OCI-LY7 (cell line): Measurements from ENCODE around the gene CNN2. TPM values are rescaled to one million over a fixed set of nuclear protein-coding genes. Genes with fewer than 3 reads are reported as not detected.

Experiments used
- BruUV-seq: library from RNA; stranded (reverse); fragments of 400-500 nt; replicated peaks from 2 replicates; lab custom pipeline; 2021; lab: Mats Ljungman, UMichigan
- CTCF ChIA-PET: fragments of 300-600 bp; sonication (Branson Sonifier 250); formaldehyde crosslinking; loops from one replicate; lab custom pipeline; 2022; ENCODE audit warnings: antibody characterized with exemption; ENCODE audit not compliant: unreplicated experiment; lab: Charles Lee
- POLR2A ChIA-PET: fragments of 300-600 bp; sonication (Branson Sonifier 250); formaldehyde crosslinking; loops from one replicate; lab custom pipeline; 2022; ENCODE audit warnings: antibody characterized with exemption; lab: Charles Lee
- DNase-seq: peaks from one replicate; pipeline ENCODE4 v3.0.0-alpha.2; 2015; ENCODE audit warnings: low spot score
- H2AFZ ChIP-seq: fragments of 200-600 bp; sonication (generic), shearing (Covaris generic); 2 replicates; pipeline ENCODE4 v1.6.1; 2014; ENCODE audit warnings: mild to moderate bottlenecking, antibody characterized with exemption, low read length, moderate library complexity
- H3K27ac ChIP-seq: fragments of 200-600 bp; sonication (generic); 2 replicates; pipeline ENCODE4 v1.5.1; 2014; ENCODE audit warnings: mixed run types, low read depth, mild to moderate bottlenecking, moderate library complexity, low read length, inconsistent platforms; ENCODE audit not compliant: poor library complexity, severe bottlenecking
- H3K36me3 ChIP-seq: fragments of 200-600 bp; sonication (generic); 2 replicates; pipeline ENCODE4 v1.6.1; 2014; ENCODE audit warnings: mild to moderate bottlenecking, antibody characterized with exemption, low read length, moderate library complexity, mixed read lengths; ENCODE audit not compliant: insufficient read depth
- H3K4me1 ChIP-seq: fragments of 200-600 bp; sonication (generic); 2 replicates; pipeline ENCODE4 v1.5.1; 2014; ENCODE audit warnings: mild to moderate bottlenecking, low read length; ENCODE audit not compliant: insufficient read depth, poor library complexity, severe bottlenecking
- H3K4me2 ChIP-seq: fragments of 200-600 bp; sonication (generic); 2 replicates; pipeline ENCODE4 v1.6.1; 2014; ENCODE audit warnings: mild to moderate bottlenecking, low read length
- H3K4me3 ChIP-seq: fragments of 200-600 bp; sonication (generic); 2 replicates; pipeline ENCODE4 v1.5.1; 2014; ENCODE audit warnings: mild to moderate bottlenecking, low read depth, low read length; ENCODE audit not compliant: poor library complexity, severe bottlenecking
- H3K79me2 ChIP-seq: fragments of 200-600 bp; sonication (generic); 2 replicates; pipeline ENCODE4 v1.6.1; 2016; ENCODE audit warnings: low read depth, mild to moderate bottlenecking, low read length, moderate library complexity, mixed read lengths; ENCODE audit not compliant: insufficient read depth
- H3K9me2 ChIP-seq: fragments of 200-600 bp; sonication (generic); 2 replicates; pipeline ENCODE4 v1.6.1; 2016; ENCODE audit warnings: mild to moderate bottlenecking, low read length, mixed read lengths; ENCODE audit not compliant: insufficient read depth
- H3K9me3 ChIP-seq: fragments of 200-600 bp; sonication (generic); 2 replicates; pipeline ENCODE4 v1.6.1; 2014; ENCODE audit warnings: mild to moderate bottlenecking, mixed run types, low read length, mixed read lengths
- H4K20me1 ChIP-seq: fragments of 200-600 bp; sonication (generic); 2 replicates; pipeline ENCODE4 v1.6.1; 2014; ENCODE audit warnings: mild to moderate bottlenecking, antibody characterized with exemption, low read length, moderate library complexity, mixed read lengths; ENCODE audit not compliant: insufficient read depth
- EZH2phosphoT487 ChIP-seq: fragments of 200-600 bp; sonication (generic); IDR thresholded peaks from 2 replicates; pipeline ENCODE4 v1.6.1; 2018; ENCODE audit warnings: low read depth, borderline replicate concordance, mild to moderate bottlenecking, mixed run types, antibody characterized with exemption, low read length, moderate library complexity, mixed read lengths
- intact Hi-C: fragments of 100-400 bp; cut with micrococcal nuclease; formaldehyde crosslinking; loops from one replicate; pipeline ENCODE4 v1.10.0; 2022; ENCODE audit not compliant: unreplicated experiment
- total RNA-seq, 2 experiments: library from RNA; depleted of rRNA in 1 of 2; stranded (reverse); fragments of >200 nt in 1 of 2; shearing (Covaris generic) in 1 of 2; gene quantifications; 2 replicates each; pipeline ENCODE4 v1.2.3, GENCODE V29; 2014 to 2022
- TF ChIP-seq, protein P1 (sequence below): fragments of 200-600 bp; sonication (generic); conservative IDR thresholded peaks from 2 replicates; pipeline ENCODE4 v1.5.1; 2014; ENCODE audit warnings: mild to moderate bottlenecking, antibody characterized with exemption, low read length, moderate library complexity, mixed read lengths

Gene CNN2
- total RNA-seq, 2 experiments from 2014 or later: 73.7 to 127 TPM

DNA sequence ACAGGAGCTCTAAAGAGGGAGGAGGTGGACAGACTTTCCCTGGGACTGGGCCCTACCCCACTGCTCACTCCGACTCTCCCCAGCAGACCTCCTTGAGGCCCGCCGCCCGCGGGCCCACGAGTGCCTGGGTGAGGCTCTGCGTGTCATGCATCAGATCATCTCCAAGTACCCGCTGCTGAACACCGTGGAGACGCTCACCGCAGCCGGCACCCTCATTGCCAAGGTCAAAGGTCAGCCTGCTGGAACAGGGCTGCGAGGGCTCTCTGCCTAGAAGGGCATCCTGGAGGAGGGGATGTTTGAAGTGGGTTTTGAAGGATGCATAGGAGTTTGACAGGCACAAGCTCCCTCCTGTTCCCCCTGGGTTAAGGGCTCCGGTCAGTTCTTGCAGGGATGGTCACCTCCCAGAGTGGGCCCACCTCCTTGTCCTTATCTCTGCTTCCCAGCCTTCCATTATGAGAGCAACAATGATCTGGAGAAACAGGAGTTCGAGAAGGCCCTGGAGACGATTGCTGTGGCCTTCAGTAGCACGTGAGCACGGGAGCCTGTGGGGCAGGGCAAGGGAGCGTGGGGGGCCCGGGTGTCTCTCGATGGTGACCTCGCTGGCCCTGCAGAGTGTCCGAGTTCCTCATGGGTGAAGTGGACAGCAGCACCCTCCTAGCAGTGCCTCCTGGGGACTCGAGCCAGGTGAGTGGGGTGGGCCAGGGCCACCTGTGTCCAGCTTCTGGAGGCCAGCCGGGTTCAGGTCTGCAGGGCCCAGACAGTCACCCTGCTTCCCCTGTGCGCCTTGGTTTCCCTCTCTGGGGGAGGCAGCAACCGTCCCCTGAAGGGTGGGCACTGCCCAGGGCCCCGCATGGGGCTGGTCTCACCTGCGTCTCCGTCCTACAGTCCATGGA is 46.9 kb downstream of the CNN2 start:
- BruUV-seq: no TSS peak
- Histone ChIP-seq H3K79me2 (peaks cover 25% of the 10 kb centered on the region), H4K20me1 (no peaks in the 10 kb centered on the region), H3K36me3 (peaks cover 78% of the 10 kb centered on the region), H2AFZ (no peak overlapping the region), H3K4me3 (no peak overlapping the region), H3K4me1 (peaks cover 63% of the 10 kb centered on the region), H3K9me2 (no peaks in the 10 kb centered on the region), H3K4me2 (no peak overlapping the region), H3K27ac (no peak overlapping the region), H3K9me3 (no peaks in the 10 kb centered on the region)
- intact Hi-C loops: no loop called here
- POLR2A ChIA-PET: no interaction called here
- DNase-seq: no peak
- CTCF ChIA-PET: no interaction called here
- no peak for TF ChIP-seq EZH2phosphoT487
- TF ChIP-seq, protein P1, sequence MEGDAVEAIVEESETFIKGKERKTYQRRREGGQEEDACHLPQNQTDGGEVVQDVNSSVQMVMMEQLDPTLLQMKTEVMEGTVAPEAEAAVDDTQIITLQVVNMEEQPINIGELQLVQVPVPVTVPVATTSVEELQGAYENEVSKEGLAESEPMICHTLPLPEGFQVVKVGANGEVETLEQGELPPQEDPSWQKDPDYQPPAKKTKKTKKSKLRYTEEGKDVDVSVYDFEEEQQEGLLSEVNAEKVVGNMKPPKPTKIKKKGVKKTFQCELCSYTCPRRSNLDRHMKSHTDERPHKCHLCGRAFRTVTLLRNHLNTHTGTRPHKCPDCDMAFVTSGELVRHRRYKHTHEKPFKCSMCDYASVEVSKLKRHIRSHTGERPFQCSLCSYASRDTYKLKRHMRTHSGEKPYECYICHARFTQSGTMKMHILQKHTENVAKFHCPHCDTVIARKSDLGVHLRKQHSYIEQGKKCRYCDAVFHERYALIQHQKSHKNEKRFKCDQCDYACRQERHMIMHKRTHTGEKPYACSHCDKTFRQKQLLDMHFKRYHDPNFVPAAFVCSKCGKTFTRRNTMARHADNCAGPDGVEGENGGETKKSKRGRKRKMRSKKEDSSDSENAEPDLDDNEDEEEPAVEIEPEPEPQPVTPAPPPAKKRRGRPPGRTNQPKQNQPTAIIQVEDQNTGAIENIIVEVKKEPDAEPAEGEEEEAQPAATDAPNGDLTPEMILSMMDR: no peak

DNA sequence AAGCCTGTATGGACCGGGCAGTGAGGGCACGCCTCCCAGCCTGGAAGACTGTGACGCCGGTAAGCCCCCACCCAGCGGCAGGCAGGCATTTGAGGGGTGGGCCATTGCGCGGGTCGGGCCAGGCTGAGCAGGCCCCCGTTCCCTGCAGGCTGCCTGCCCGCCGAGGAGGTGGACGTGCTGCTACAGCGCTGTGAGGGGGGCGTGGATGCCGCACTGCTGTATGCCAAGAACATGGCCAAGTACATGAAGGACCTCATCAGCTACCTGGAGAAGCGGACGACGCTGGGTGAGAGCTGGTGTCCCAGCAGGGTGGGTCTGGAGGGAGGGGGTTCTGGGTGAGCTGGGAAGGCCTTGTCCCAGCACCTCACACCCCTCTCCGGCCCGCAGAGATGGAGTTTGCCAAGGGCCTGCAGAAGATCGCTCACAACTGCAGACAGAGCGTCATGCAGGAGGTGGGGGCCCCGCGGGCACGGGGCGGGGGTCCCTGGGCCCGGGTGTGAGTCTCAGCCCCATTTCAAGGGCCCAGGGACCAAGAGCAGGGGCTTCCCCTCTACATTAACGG is 47.6 kb downstream of the CNN2 start:
- CTCF ChIA-PET: interaction anchor here (0.5 kb wide), 1 partner anchor 39 kb away, joined by 6 read pairs; no protein-coding TSS in a partner anchor
- H3K4me2 ChIP-seq: peak overlapping the region; percentile 60
- no peak overlapping the region for H2AFZ ChIP-seq
- DNase-seq: no peak
- H4K20me1 ChIP-seq: no peaks in the 10 kb centered on the region
- peaks cover 59% of the 10 kb centered on the region for H3K4me1 ChIP-seq
- no peak for TF ChIP-seq EZH2phosphoT487
- TF ChIP-seq, protein P1: no peak
- H3K27ac ChIP-seq: peak overlapping the region; percentile 50
- intact Hi-C loops: no loop called here
- peak overlapping the region; percentile 43 for H3K4me3 ChIP-seq
- no TSS peak for BruUV-seq
- POLR2A ChIA-PET: interaction anchor here (0.6 to 2.3 kb wide), 4 partner anchors 9 to 47 kb away, joined by 3 to 6 read pairs (median 5); partner anchors contain the start of gene CNN2
- peaks cover 77% of the 10 kb centered on the region for H3K36me3 ChIP-seq
- H3K9me3 ChIP-seq: no peaks in the 10 kb centered on the region
- H3K79me2 ChIP-seq: peaks cover 18% of the 10 kb centered on the region; the same call in 1 of the 2 replicates
- H3K9me2 ChIP-seq: no peaks in the 10 kb centered on the region
